ENCODE measurements around the gene TIMM10. TPM values are rescaled to one million over a fixed set of nuclear protein-coding genes. Genes with fewer than 3 reads are reported as not detected.

Gene TIMM10
- total RNA-seq, 2 donors from 2014 or later: 58.0 to 58.9 TPM

Other genes starting within 250 kb of the TIMM10 start
- gene TNKS1BP1, start 205.8 kb downstream of the TIMM10 start, total RNA-seq: 10 to 100 TPM; 73.6 to 82.6 TPM
- 10 to 100 TPM; 34.7 to 45.5 TPM for gene SSRP1, start 194.9 kb downstream of the TIMM10 start, total RNA-seq
- 1 to 10 TPM in 1 of 2 donors, under 1 TPM in 1; 0.84 to 1.7 TPM for gene P2RX3, start 192.4 kb downstream of the TIMM10 start, total RNA-seq
- gene PRG3, start 149.6 kb downstream of the TIMM10 start, total RNA-seq: not detected
- gene PRG2, start 140.1 kb downstream of the TIMM10 start, total RNA-seq: not detected
- gene SLC43A3, start 103.6 kb downstream of the TIMM10 start, total RNA-seq: 10 to 100 TPM; 39.3 to 46.7 TPM
- 1 to 10 TPM; 1.9 to 2.4 TPM for gene RTN4RL2, start 70.2 kb downstream of the TIMM10 start, total RNA-seq
- gene SLC43A1, start 15.1 kb downstream of the TIMM10 start, total RNA-seq: 1 to 10 TPM; 5.8 to 7.2 TPM
- not detected for gene SMTNL1, start 6.8 kb upstream of the TIMM10 start, total RNA-seq
- gene UBE2L6, start 36.9 kb upstream of the TIMM10 start, total RNA-seq: 10 to 100 TPM; 28.9 to 30.0 TPM
- 100 to 1,000 TPM; 198 to 266 TPM for gene SERPING1, start 66.9 kb upstream of the TIMM10 start, total RNA-seq
- 1 to 10 TPM in 1 of 2 donors, under 1 TPM in 1; 0.47 to 1.1 TPM for gene YPEL4, start 119.2 kb upstream of the TIMM10 start, total RNA-seq
- 1 to 10 TPM; 6.9 to 8.5 TPM for gene CLP1, start 127.0 kb upstream of the TIMM10 start, total RNA-seq
- 10 to 100 TPM; 51.3 to 60.7 TPM for gene ZDHHC5, start 137.4 kb upstream of the TIMM10 start, total RNA-seq
- 1 to 10 TPM; 8.4 to 8.7 TPM for gene MED19, start 181.5 kb upstream of the TIMM10 start, total RNA-seq
- gene TMX2, start 181.8 kb upstream of the TIMM10 start, total RNA-seq: 10 to 100 TPM; 64.3 to 80.3 TPM
- 100 to 1,000 TPM in 1 of 2 donors, 10 to 100 TPM in 1; 99.1 to 116 TPM for gene SELENOH, start 210.7 kb upstream of the TIMM10 start, total RNA-seq
- not detected for gene BTBD18, start 221.1 kb upstream of the TIMM10 start, total RNA-seq
- gene CTNND1, start 231.0 kb upstream of the TIMM10 start, total RNA-seq: 10 to 100 TPM; 75.2 to 82.0 TPM